Cerebellar cortex (tissue), 1 donor: ENCODE measurements around the gene FABP3.
A peak's percentile ranks its signal among the peaks of the same experiment; 100 is the strongest.

Experiments
- DNase-seq: peaks from one replicate; pipeline ENCODE4 v3.0.0-alpha.2; 2015; ENCODE audit warnings: low spot score

FABP3 gene

DNA sequence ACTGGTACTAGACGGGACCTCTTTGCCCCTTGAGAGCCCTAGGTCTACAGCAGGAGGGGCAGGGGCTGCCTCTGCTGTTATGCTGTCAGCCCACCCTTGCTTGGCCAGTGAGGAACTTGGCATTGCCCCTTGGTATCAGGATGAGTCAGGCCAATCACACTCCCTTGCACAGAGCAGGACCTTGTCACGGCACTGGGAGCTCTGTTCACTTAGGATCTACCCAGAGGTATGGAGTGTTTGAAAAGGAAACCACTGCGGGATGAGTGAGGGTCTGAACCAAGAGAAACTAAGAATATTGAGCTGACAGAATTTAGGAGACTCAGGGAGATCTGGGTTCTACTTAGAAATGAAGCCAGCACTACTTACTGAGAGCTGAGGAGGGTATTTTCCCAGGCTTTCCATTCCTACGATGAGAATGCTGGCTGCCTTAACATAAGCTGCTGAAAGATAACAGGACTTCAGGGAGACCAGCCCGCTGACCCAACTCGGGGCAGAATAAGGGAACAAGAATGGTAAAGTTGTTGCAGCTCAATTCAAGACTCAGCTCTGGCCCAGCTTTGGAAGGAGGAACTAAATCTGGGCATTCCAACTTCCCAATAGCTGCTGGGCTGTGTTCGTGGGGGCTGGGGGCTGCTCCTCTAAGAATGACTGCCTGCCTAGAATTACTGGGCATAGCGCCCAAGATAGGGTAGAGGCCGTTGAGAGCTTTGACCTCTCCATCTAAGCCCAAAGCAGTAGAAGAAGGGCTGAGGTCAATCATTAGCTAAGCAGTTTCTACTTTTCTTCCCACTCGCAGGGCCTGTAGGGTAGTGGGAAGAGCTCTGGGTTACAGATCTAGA is 1.5 kb downstream of the FABP3 start:
- peak; percentile 21 for DNase-seq

DNA sequence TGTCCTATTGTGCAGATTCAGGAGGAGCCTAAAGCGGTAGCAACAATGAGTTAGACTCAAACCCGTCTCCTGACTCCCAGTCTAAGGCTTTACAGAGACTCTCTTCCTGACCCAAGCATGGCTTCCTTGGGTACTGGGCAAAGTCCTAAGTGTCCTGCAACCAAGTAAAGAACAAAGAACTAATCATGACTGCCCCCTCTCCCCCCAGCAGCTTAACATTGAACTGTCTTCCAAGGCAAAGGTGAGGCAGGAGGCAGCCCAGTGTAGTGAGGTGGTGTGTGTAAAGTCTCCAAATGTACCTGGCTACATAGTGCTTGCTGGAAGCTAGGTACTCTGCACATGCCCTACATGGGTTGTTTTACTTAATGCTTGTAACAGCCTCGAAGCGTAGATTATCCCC is 2.3 kb downstream of the FABP3 start:
- no peak for DNase-seq

DNA sequence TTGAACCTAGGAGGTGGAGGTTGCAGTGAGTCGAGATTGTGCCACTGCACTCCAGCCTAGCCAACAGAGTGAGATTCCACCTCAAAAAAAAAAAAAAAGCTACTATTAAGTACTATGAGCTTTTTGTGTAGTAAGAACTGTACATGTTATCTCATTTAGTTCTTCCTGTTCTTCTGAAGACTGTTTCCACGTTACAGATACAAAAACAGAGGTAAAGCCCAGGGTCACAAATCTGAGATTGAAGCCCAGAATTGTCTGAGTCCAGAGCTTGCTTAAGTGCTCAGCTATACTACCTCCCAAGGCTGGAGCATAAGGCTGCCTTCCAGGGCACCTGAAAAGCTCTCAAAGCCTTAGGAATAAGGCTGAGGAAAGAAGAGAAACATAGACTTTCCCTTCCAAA is 2.9 kb downstream of the FABP3 start:
- no peak for DNase-seq

DNA sequence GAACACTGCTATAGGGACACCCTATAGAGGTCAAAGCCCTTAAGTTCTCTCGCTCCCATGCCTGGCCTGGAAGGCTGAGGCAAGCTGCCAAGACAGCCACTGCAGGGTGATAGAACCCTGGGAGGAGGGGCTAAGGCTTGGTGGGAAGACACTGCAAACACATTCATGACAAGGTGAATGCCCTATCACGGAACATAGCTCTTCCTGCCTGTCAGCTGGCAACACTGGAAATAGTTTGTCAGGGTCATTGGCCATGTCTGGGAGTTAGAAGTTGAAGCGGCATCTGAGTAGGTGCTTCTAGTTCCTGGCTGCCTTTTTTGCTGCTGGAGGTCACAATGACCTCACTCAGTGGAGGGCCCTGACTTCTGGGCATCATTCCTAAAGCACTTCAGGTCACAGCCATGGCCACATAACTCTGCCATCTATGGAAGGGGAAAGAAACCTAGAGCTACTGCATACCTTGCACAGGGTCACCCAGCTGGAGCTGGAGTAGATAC is 4.2 kb downstream of the FABP3 start:
- no peak for DNase-seq

- no peak for DNase-seq
These were observed 6.1 kb downstream of the FABP3 start for GRCh38 chr1:31366796-31367195.

DNA sequence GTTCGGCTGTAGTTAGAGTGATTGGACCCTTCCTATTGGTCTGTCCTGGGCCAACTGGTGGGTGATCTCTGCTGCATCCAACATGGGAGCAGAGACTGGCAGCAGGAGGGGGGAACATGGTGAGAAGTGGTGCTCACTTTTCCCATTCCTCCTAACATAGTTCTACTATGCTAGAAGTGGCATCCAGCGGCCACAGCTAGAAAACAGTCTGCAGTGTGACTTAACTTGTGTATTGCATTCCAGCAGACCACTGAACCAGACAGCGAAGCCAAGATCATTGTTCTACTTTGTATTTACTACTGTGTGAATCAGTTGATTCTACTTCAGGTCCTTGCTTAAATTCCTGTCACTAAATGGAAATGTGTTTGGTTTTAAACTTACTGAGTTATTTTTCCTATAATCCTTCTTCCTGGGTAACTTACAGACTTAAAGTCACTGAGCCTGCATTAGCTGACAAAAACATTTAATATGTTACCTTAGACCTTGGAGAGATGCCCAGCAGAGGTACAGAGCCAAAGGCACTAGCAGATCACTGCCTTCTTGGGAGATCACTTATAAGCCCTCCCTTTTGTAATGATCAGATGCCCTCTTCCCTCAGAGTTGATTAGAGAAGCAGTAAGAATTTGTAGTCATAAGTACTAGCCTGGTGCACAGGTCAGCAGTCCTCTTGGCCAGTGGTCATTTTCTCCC is 8.2 kb downstream of the FABP3 start:
- no peak for DNase-seq

- DNase-seq: no peak
These were observed 10.8 kb downstream of the FABP3 start for GRCh38 chr1:31362032-31362431.

DNA sequence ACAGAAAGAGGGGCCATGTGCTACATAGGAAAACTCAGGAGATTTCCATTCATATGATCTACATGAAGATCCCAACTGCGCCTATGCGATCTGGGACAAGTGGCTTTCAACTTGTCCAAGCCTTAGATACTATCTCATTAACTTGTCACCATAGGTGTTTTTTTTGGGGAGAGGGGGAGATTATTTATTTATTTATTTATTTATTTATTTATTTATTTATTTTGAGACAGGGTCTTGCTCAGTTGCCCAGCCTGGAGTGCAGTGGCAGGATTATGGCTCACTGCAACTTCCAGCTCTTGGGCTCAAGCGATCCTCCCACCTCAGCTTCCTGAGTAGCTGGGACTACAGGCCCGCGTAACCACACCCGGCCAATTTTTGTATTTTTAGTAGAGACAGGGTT is 11.3 kb downstream of the FABP3 start:
- DNase-seq: no peak

DNA sequence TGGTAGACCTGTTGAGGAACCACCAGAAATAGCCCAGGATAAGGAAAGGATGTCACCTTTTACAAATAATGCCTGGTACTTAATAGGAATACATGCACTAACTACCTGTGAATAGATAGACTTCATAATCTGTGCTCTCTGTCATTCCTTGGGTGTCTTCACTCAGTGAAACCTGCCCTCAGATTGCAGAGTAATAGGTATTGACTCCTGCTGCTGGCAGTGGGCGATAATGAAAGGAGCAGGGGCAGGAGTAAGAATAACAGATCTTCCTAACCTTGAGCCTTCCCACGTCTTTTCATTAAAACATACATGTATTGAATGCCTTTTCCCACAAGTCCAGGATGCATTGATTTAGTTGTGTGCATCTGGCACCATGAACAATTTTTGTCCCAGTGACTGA is 16.4 kb downstream of the FABP3 start:
- DNase-seq: no peak

- no peak for DNase-seq
These were observed 18.6 kb downstream of the FABP3 start for GRCh38 chr1:31354283-31354682.

- no peak for DNase-seq
These were observed 24.4 kb downstream of the FABP3 start for GRCh38 chr1:31348449-31348848.

- no peak for DNase-seq
These were observed 26.1 kb downstream of the FABP3 start for GRCh38 chr1:31346785-31347184.

DNA sequence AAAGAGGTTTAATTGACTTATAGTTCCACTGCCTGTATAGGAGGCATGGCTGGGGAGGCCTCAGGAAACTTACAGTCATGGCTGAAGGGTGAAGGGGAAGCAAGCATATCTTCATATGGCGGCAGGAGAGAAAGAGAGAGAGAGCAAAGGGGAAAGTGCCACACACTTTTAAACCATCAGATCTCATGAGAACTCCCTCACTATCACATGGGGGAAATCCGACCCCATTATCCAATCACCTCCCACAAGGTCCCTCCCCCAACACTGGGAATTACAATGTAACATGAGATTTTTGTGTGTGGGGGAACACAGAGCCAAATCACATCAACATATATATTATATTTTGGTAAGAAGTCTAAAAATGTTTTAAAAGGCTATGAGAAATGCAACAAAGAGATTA is 27.2 kb downstream of the FABP3 start:
- no peak for DNase-seq

DNA sequence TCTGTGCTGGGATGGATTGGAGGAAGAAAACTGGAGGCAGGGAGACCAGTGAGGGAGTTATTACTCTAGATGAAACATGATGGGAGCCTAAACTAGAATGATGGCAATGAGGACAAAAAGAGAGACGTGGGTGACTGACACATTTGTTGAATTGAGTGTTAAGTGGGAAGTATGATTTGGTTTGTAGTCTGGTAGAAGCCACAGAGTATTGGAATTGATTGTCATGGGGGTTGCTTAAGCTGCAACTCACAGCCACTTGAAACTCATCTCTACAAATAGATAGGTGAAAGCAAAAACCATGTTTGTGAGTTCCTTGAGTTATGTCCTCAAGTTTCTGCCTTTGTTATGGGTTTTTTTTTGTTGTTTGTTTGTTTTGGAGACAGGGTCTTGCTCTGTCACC is 28.4 kb downstream of the FABP3 start:
- DNase-seq: no peak

- DNase-seq: peak; percentile 23
These were observed 36.0 kb downstream of the FABP3 start for GRCh38 chr1:31336687-31337467.

DNA sequence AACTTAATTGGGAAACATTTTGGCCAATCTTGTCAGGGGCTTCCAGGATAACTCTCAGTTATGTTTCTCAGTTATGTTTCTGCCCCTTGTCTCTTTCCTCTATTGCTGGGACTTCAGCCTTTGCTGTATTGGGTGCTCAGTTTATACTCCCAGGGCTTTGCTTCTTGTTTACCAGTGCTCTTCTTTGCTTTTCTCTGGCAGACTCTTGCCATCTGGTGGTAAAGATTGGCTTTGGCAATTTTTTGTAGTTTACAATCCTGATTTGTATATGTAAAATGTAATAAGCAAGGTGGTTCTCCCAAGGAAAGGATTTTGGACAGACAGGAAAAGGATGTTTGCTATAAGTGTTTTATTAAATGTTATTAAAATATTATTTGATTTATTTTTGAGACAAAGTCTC is 37.9 kb downstream of the FABP3 start:
- peak; percentile 88 for DNase-seq

- DNase-seq: no peak
These were observed 45.5 kb downstream of the FABP3 start for GRCh38 chr1:31327381-31327780.

GRCh38 chr1:31326461-31326860 is 46.4 kb downstream of the FABP3 start:
- no peak for DNase-seq

GRCh38 chr1:31324992-31325391 is 47.9 kb downstream of the FABP3 start:
- DNase-seq: no peak

GRCh38 chr1:31324093-31324492 is 48.8 kb downstream of the FABP3 start:
- DNase-seq: no peak

DNA sequence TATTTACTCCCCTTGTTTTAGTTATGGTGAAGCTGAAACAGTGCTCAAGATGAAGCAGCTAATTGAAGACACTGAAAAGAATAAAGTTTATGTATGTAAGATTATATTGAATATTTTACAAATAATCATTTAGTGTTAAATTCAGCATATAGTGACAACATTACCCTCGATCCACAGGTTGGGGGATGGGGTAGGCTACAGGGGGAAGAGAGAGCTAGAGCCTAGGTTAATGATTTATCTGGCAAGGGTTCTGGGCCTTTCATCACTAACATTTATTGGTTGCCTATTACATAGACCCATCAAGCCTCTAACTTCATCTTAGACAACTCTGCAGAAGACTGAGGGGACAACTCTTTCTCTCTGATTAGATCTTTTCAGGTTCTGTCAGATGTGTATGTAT is 54.7 kb downstream of the FABP3 start:
- no peak for DNase-seq

DNA sequence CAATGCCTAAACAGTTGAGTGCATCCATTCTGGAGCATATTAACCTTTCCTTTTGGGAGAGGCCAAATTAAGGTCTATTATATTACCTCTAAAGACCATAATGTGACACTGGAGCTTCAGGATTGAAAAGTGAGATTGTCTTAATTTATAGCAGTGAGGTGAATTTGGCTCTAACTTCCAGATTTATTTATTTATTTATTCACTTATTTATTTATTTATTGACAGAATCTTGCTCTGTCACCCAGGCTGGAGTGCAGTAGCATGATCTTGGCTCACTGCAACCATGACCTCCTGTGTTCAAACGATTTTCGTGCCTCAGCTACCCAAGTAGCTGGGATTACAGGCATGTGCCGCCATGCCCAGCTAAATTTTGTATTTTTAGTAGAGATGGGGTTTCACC is 57.0 kb downstream of the FABP3 start:
- no peak for DNase-seq
